ENCODE data around the gene RCBTB1. TPM values are rescaled to one million over a fixed set of nuclear protein-coding genes. Genes with fewer than 3 reads are reported as not detected.
"Not testable (repeated sequence)": the region's sequence is repeated elsewhere in the genome, so short reads cannot be mapped to it uniquely, and the experiment has no call there.

Gene RCBTB1
- total RNA-seq, 4 donors from 2014 or later, result 5.6 to 10.7 (median 8.1) TPM

DNA sequence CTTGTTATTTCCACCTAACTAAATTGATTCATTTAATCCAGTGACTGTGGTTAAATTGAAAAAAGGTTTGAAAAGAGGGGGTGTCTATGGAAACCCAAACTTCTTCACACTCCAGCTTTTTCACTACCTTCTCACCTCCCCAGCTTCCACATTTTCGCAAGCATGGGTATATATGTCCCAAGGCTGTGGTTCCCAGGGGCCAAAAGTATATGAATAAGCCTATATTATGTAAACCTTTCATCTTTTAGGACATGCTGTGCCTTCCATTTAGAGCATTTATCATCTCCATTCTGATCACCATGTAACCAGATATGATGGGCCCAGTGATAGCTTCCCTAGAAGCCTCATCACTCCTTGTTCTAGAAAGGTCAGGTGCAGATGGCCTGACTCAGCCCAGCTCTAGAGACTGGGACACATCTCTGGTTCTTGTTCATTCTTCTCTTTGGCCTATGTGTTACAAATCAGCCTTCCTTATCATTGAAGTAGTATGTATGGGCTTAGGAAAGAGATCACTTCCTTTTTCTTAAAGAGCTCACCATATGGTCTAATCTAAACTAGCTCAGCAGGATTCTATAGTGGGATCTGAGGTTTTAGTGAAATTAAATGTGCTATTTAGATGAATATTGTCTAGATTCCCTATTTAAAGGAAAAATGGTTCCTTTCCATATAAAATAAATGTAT, 23.4 kb upstream of the RCBTB1 start:
- no peak for TF ChIP-seq POLR2A (IDR thresholded peaks at IDR 0.05)
- TF ChIP-seq, protein P1, sequence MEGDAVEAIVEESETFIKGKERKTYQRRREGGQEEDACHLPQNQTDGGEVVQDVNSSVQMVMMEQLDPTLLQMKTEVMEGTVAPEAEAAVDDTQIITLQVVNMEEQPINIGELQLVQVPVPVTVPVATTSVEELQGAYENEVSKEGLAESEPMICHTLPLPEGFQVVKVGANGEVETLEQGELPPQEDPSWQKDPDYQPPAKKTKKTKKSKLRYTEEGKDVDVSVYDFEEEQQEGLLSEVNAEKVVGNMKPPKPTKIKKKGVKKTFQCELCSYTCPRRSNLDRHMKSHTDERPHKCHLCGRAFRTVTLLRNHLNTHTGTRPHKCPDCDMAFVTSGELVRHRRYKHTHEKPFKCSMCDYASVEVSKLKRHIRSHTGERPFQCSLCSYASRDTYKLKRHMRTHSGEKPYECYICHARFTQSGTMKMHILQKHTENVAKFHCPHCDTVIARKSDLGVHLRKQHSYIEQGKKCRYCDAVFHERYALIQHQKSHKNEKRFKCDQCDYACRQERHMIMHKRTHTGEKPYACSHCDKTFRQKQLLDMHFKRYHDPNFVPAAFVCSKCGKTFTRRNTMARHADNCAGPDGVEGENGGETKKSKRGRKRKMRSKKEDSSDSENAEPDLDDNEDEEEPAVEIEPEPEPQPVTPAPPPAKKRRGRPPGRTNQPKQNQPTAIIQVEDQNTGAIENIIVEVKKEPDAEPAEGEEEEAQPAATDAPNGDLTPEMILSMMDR (IDR thresholded peaks at IDR 0.05), result no peak
- no peak for DNase-seq
- H3K36me3 ChIP-seq, result no peaks in the 10 kb centered on the region
- no peaks in the 10 kb centered on the region for H3K9me3 ChIP-seq
- H3K27ac ChIP-seq, result no peak overlapping the region
- no peak overlapping the region for H3K4me3 ChIP-seq
- no peaks in the 10 kb centered on the region for H3K27me3 ChIP-seq
- H3K4me1 ChIP-seq, result no peaks in the 10 kb centered on the region

DNA sequence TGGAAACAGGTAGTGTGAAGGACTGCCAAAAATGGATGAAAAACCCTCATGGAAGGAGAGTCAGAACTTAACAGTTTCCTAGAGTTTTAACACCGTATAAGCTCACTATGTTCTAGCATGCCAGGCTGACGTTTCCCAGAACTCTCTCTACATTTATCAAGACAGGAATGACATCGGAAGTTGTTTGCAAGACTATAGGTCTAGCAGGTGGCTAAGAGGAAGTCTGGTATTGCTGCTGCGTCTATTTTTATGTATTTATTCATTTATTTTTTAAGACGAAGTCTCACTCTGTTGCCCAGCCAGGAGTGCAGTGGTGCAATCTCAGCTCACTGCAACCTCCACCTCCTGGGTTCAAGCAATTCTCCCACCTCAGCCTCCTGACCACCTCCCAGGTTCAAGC, 22.4 kb upstream of the RCBTB1 start:
- TF ChIP-seq POLR2A (IDR thresholded peaks at IDR 0.05), result no peak
- TF ChIP-seq, protein P1 (IDR thresholded peaks at IDR 0.05), result no peak
- no peaks in the 10 kb centered on the region for H3K36me3 ChIP-seq
- DNase-seq, result no peak
- no peak overlapping the region for H3K4me3 ChIP-seq
- no peaks in the 10 kb centered on the region for H3K9me3 ChIP-seq
- no peak overlapping the region for H3K27ac ChIP-seq
- H3K4me1 ChIP-seq, result no peaks in the 10 kb centered on the region
- H3K27me3 ChIP-seq, result no peaks in the 10 kb centered on the region

DNA sequence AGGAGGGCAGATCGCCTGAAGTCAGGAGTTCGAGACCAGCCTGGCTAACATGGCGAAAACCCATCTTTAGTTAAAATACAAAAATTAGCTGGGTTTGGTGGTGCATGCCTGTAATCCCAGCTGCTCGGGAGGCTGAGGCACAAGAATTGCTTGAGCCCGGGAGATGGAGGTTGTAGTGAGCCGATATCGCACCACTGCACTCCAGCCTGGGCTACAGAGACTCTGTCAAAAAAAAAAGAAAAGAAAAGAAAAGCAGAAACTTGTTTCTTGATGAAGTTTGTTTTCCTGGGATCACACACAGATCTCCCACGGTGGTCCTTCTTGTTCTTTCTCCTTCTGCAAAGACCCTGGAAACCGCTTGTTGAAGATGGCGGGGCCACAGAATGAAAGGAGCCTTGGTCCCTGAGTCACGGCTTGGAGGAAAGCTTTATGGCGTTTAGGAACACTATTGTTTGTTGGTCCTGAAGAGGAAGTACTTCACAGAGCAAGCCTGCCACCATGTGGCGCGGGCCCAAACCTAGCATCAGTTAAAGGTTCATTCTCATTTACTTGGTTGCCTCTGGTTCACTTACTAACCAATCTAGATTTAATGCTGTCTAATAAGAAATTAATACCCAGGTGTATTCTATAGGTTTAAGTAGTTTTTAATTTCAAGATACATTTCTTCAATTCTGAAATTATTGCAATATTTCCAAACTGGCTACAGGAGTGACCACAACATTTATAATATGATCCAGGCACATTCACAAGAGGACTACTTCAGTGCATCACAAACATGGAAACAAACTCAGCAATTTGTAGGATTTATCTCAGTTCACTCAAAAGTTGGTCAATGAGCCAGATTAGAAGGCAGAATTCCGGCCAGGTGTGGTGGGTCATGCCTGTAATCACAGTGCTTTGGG, 21.6 kb upstream of the RCBTB1 start:
- H3K4me3 ChIP-seq, result peak overlapping the region; percentile 4 to 38 (median 12)
- no peaks in the 10 kb centered on the region for H3K36me3 ChIP-seq
- H3K27ac ChIP-seq, result no peak overlapping the region
- no peaks in the 10 kb centered on the region for H3K4me1 ChIP-seq
- H3K9me3 ChIP-seq, result no peaks in the 10 kb centered on the region
- no peaks in the 10 kb centered on the region for H3K27me3 ChIP-seq
- TF ChIP-seq, protein P1 (IDR thresholded peaks at IDR 0.05), result peak; percentile 37 to 92 (median 86)
- no peak for TF ChIP-seq POLR2A (IDR thresholded peaks at IDR 0.05)
- DNase-seq, result peak; percentile 82 to 96 (median 83)

DNA sequence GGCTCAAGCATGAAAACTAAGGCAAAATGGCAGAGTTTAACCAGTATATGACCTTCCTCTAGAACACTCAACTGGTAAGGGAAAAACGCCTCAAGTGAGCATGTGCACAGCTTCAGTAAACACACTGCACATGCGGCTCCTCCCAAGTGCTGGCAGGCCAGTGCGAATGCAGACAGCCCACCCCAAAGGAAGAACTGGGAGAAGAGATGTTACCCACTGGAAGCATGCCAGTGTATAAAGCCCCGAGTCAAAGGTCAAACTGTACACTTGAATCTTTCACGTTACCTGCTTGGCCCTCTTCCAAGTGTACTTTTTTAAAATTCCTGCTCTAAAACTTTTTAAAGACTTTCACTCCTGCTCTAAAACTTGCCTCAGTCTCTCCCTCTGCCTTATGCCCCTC, 19.2 kb upstream of the RCBTB1 start:
- Histone ChIP-seq H3K27me3 (no peaks in the 10 kb centered on the region), H3K9me3 (no peaks in the 10 kb centered on the region), H3K27ac (no peak overlapping the region), H3K36me3 (no peaks in the 10 kb centered on the region), H3K4me1 (no peaks in the 10 kb centered on the region), H3K4me3 (no peak overlapping the region)
- TF ChIP-seq POLR2A (IDR thresholded peaks at IDR 0.05), result no peak
- TF ChIP-seq, protein P1 (IDR thresholded peaks at IDR 0.05), result no peak
- DNase-seq, result no peak

- not testable (repeated sequence) for H3K36me3 ChIP-seq, H3K27me3 ChIP-seq, DNase-seq, H3K27ac ChIP-seq, H3K4me3 ChIP-seq, H3K9me3 ChIP-seq, H3K4me1 ChIP-seq
Observed at GRCh38 chr13:49602615-49603014, 17.3 kb upstream of the RCBTB1 start.

- no peaks in the 10 kb centered on the region for H3K36me3 ChIP-seq
- H3K27me3 ChIP-seq, result no peaks in the 10 kb centered on the region
- no peak overlapping the region for H3K27ac ChIP-seq
- H3K9me3 ChIP-seq, result no peaks in the 10 kb centered on the region
- H3K4me3 ChIP-seq, result no peak overlapping the region
- TF ChIP-seq POLR2A (IDR thresholded peaks at IDR 0.05), result no peak
- TF ChIP-seq, protein P1 (IDR thresholded peaks at IDR 0.05), result no peak
- no peak for DNase-seq
- H3K4me1 ChIP-seq, result no peaks in the 10 kb centered on the region
Observed at GRCh38 chr13:49602005-49602404, 16.6 kb upstream of the RCBTB1 start.
